Measurements from ENCODE around the gene GMPPB.

DNA sequence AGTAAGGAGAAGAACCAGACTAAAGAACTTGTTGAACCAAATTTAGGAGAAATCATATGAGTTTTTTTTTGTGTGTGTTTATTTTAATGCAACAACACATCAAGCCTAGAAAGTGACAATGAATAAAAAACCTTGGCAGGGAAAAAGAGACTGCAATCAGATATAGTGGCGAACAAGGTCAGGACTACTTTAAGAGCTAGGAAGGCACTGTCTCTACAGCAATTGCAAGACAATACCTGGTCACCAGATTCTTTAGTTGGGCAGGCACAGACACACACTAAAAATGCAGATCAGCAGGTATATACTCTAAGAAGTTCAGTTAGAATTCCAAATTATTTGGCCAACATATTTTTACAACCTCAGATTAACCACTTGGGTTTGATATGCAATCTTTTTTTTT is 30.8 kb upstream of the GMPPB start:
- TF ChIP-seq, protein P1, sequence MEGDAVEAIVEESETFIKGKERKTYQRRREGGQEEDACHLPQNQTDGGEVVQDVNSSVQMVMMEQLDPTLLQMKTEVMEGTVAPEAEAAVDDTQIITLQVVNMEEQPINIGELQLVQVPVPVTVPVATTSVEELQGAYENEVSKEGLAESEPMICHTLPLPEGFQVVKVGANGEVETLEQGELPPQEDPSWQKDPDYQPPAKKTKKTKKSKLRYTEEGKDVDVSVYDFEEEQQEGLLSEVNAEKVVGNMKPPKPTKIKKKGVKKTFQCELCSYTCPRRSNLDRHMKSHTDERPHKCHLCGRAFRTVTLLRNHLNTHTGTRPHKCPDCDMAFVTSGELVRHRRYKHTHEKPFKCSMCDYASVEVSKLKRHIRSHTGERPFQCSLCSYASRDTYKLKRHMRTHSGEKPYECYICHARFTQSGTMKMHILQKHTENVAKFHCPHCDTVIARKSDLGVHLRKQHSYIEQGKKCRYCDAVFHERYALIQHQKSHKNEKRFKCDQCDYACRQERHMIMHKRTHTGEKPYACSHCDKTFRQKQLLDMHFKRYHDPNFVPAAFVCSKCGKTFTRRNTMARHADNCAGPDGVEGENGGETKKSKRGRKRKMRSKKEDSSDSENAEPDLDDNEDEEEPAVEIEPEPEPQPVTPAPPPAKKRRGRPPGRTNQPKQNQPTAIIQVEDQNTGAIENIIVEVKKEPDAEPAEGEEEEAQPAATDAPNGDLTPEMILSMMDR (IDR thresholded peaks at IDR 0.05) = no peak
- TF ChIP-seq POLR2A (IDR thresholded peaks at IDR 0.05) = no peak

All from thyroid gland (tissue), 4 donors.